GM12801 (cell line): Measurements from ENCODE around the gene HACD1.

Experiments
- CTCF ChIP-seq: IDR thresholded peaks from one replicate; pipeline ENCODE4 v1.5.1; 2011; ENCODE audit warnings: control low read depth; ENCODE audit not compliant: insufficient read length; ENCODE audit errors: extremely low read depth

HACD1 gene

GRCh38 chr10:17564911-17565310, 52.3 kb downstream of the HACD1 start:
- TF ChIP-seq CTCF: no peak

- TF ChIP-seq CTCF: no peak
Observed at GRCh38 chr10:17563452-17563851, 53.7 kb downstream of the HACD1 start.

- no peak for TF ChIP-seq CTCF
Observed at GRCh38 chr10:17562614-17563013, 54.6 kb downstream of the HACD1 start.

GRCh38 chr10:17561111-17561510, 56.1 kb downstream of the HACD1 start:
- no peak for TF ChIP-seq CTCF

- TF ChIP-seq CTCF: no peak
Observed at GRCh38 chr10:17557459-17557858, 59.7 kb downstream of the HACD1 start.

- no peak for TF ChIP-seq CTCF
Observed at GRCh38 chr10:17548770-17549169, 68.4 kb downstream of the HACD1 start.

GRCh38 chr10:17548162-17548561, 69.0 kb downstream of the HACD1 start:
- no peak for TF ChIP-seq CTCF

- TF ChIP-seq CTCF: no peak
Observed at GRCh38 chr10:17547060-17547459, 70.1 kb downstream of the HACD1 start.
